SU-DHL-6 (cell line): Measurements from ENCODE around the gene ESCO1.
"Not testable (repeated sequence)": the region's sequence is repeated elsewhere in the genome, so short reads cannot be mapped to it uniquely, and the experiment has no call there.

Source experiments
- H2AFZ ChIP-seq: fragments of 200-600 bp; sonication (generic); 2 replicates; pipeline ENCODE4 v1.6.1; 2014; ENCODE audit warnings: low read depth, mild to moderate bottlenecking, moderate library complexity, mixed read lengths, antibody characterized with exemption, low read length; ENCODE audit not compliant: severe bottlenecking
- H3F3A ChIP-seq: fragments of 200-600 bp; shearing (Covaris generic); 2 replicates; pipeline ENCODE4 v1.6.0; 2016; ENCODE audit warnings: antibody characterized with exemption, mild to moderate bottlenecking; ENCODE audit not compliant: insufficient read depth
- H3K27ac ChIP-seq: fragments of 200-600 bp; sonication (generic); 2 replicates; pipeline ENCODE4 v1.5.1; 2016; ENCODE audit warnings: low read depth, mild to moderate bottlenecking, low read length, moderate library complexity, mixed read lengths
- H3K27me3 ChIP-seq: fragments of 200-600 bp; sonication (generic), shearing (Covaris generic); 2 replicates; pipeline ENCODE4 v1.6.0; 2014; ENCODE audit warnings: mild to moderate bottlenecking, low read length
- H3K36me3 ChIP-seq: fragments of 200-600 bp; sonication (generic); 2 replicates; pipeline ENCODE4 v1.6.1; 2014; ENCODE audit warnings: mild to moderate bottlenecking, low read length, mixed read lengths
- H3K4me2 ChIP-seq: fragments of 300-600, 200-600 bp; shearing (Covaris generic), sonication (generic); 2 replicates; pipeline ENCODE4 v1.6.0; 2014; ENCODE audit warnings: low read length, low read depth, mild to moderate bottlenecking; ENCODE audit not compliant: poor library complexity, severe bottlenecking
- H3K4me3 ChIP-seq: fragments of 200-600 bp; sonication (generic); 2 replicates; pipeline ENCODE4 v1.5.1; 2014; ENCODE audit warnings: antibody characterized with exemption, low read length, mild to moderate bottlenecking, mixed read lengths; ENCODE audit not compliant: insufficient read depth, poor library complexity, severe bottlenecking
- H3K79me2 ChIP-seq: fragments of 200-600 bp; sonication (generic); 2 replicates; pipeline ENCODE4 v1.6.1; 2014; ENCODE audit warnings: mild to moderate bottlenecking, low read length, moderate library complexity; ENCODE audit not compliant: insufficient read depth
- H3K9ac ChIP-seq: fragments of 200-600 bp; sonication (generic); 2 replicates; pipeline ENCODE4 v1.7.0; 2014; ENCODE audit warnings: mild to moderate bottlenecking, low read length
- H3K9me2 ChIP-seq: fragments of 200-600 bp; sonication (generic); replicated peaks from 2 replicates; pipeline ENCODE4 v1.6.1; 2014; ENCODE audit warnings: low read length; ENCODE audit not compliant: insufficient read depth
- H3K9me3 ChIP-seq: fragments of 200-600 bp; sonication (generic); 2 replicates; pipeline ENCODE4 v1.6.1; 2014; ENCODE audit warnings: low read length, mixed read lengths; ENCODE audit not compliant: insufficient read depth
- H4K20me1 ChIP-seq: fragments of 200-600 bp; sonication (generic); 2 replicates; pipeline ENCODE4 v1.6.1; 2014; ENCODE audit warnings: low read depth, mild to moderate bottlenecking, antibody characterized with exemption, low read length, moderate library complexity, mixed read lengths
- CTCF ChIP-seq: fragments of 200-600 bp; sonication (generic); IDR thresholded peaks from one replicate; pipeline ENCODE4 v1.5.1; 2017; ENCODE audit warnings: antibody characterized with exemption, mild to moderate bottlenecking, low read length, moderate library complexity; ENCODE audit not compliant: insufficient read depth, poor library complexity, severe bottlenecking
- EZH2phosphoT487 ChIP-seq: fragments of 200-600 bp; sonication (generic), shearing (Covaris generic); conservative IDR thresholded peaks from 2 replicates; pipeline ENCODE4 v1.6.1; 2018; ENCODE audit warnings: mild to moderate bottlenecking, antibody characterized with exemption, low read length, moderate library complexity, mixed read lengths

Gene ESCO1

GRCh38 chr18:21600526-21601410 is at the start of gene ESCO1:
Gene ESCO1 (minus strand): TSS chr18:21600704. CDS start chr18:21574843, 25,861 bp downstream.
- H3K4me3 ChIP-seq: peak within 1 kb of the TSS; percentile 88

GRCh38 chr18:21640375-21640774 is 39.9 kb upstream of the ESCO1 start:
- not testable (repeated sequence) for H3K36me3 ChIP-seq

More at GRCh38 chr18:21600526-21601410, at the start of gene ESCO1:
- Histone ChIP-seq H3K79me2 (peaks cover 43% of the 10 kb centered on the region), H3F3A (peaks cover 30% of the 10 kb centered on the region), H2AFZ (peak within 1 kb of the TSS; percentile 92), H4K20me1 (no peaks in the 10 kb centered on the region), H3K9me3 (no peaks in the 10 kb centered on the region), H3K9me2 (no peaks in the 10 kb centered on the region), H3K27me3 (no peaks in the 10 kb centered on the region), H3K4me2 (peak within 1 kb of the TSS; percentile 90), H3K36me3 (no peaks in the 10 kb centered on the region), H3K9ac (peak within 1 kb of the TSS; percentile 95), H3K27ac (peak within 1 kb of the TSS; percentile 90)
- peak; percentile 84 for TF ChIP-seq CTCF
- TF ChIP-seq EZH2phosphoT487: no peak

GRCh38 chr18:21638822-21639221 is 38.3 kb upstream of the ESCO1 start:
- H3K27ac ChIP-seq: no peak overlapping the region
- TF ChIP-seq CTCF: no peak
- no peak for TF ChIP-seq EZH2phosphoT487
- H3K4me3 ChIP-seq: no peak overlapping the region
- H3K9ac ChIP-seq: no peak overlapping the region
- H3K79me2 ChIP-seq: no peaks in the 10 kb centered on the region
- H3K9me3 ChIP-seq: no peaks in the 10 kb centered on the region
- no peak overlapping the region for H3K4me2 ChIP-seq
- no peaks in the 10 kb centered on the region for H3K9me2 ChIP-seq
- H3F3A ChIP-seq: peaks cover 56% of the 10 kb centered on the region
- H2AFZ ChIP-seq: no peak overlapping the region
- H3K27me3 ChIP-seq: no peaks in the 10 kb centered on the region
- H3K36me3 ChIP-seq: 0 out of 2 replicates have a peak, but pooled peaks cover 3% of the 10 kb centered on the region
- no peaks in the 10 kb centered on the region for H4K20me1 ChIP-seq

More at GRCh38 chr18:21640375-21640774, 39.9 kb upstream of the ESCO1 start:
- H2AFZ ChIP-seq, H3K27me3 ChIP-seq, H3K9ac ChIP-seq, H3K4me3 ChIP-seq, H4K20me1 ChIP-seq, H3K9me3 ChIP-seq, H3K9me2 ChIP-seq, H3K27ac ChIP-seq, H3K4me2 ChIP-seq, H3K79me2 ChIP-seq: not testable (repeated sequence)
- H3F3A ChIP-seq: peaks cover 54% of the 10 kb centered on the region

GRCh38 chr18:21636769-21637168 is 36.3 kb upstream of the ESCO1 start:
- no peak overlapping the region for H3K27ac ChIP-seq
- no peak overlapping the region for H2AFZ ChIP-seq
- no peak overlapping the region for H3K4me2 ChIP-seq
- H3K79me2 ChIP-seq: no peaks in the 10 kb centered on the region; the same call in 1 of the 2 replicates
- H3K9me2 ChIP-seq: no peaks in the 10 kb centered on the region
- no peaks in the 10 kb centered on the region for H3K9me3 ChIP-seq
- H3K4me3 ChIP-seq: no peak overlapping the region
- H4K20me1 ChIP-seq: no peaks in the 10 kb centered on the region
- 0 out of 2 replicates have a peak, but pooled peaks cover 9% of the 10 kb centered on the region for H3K36me3 ChIP-seq
- peaks cover 53% of the 10 kb centered on the region for H3F3A ChIP-seq
- TF ChIP-seq CTCF (no peak), EZH2phosphoT487 (no peak)
- H3K9ac ChIP-seq: no peak overlapping the region
- no peaks in the 10 kb centered on the region for H3K27me3 ChIP-seq
